Spinal cord (tissue), 10 donors: ENCODE results near the gene ZGLP1. TPM values are rescaled to one million over a fixed set of nuclear protein-coding genes. Genes with fewer than 3 reads are reported as not detected.
A peak's percentile ranks its signal among the peaks of the same experiment; 100 is the strongest.
"Not testable (repeated sequence)": the region's sequence is repeated elsewhere in the genome, so short reads cannot be mapped to it uniquely, and the experiment has no call there.

Experiments used
- DNase-seq, 6 donors: peaks; one replicate each; pipeline versions ENCODE4 v3.0.0 to v3.0.0-alpha.2; 2013 to 2015; ENCODE audit warnings: low spot score in 6 of 6, low read depth in 4 of 6
- H3K27ac ChIP-seq: one replicate; pipeline ENCODE4 v1.5.1; 2013; ENCODE audit warnings: low read depth, low read length, control low read depth
- H3K27me3 ChIP-seq: one replicate; pipeline ENCODE4 v1.6.1; 2013; ENCODE audit warnings: low read length; ENCODE audit not compliant: control insufficient read depth, insufficient read depth
- H3K36me3 ChIP-seq: one replicate; pipeline ENCODE4 v1.6.1; 2013; ENCODE audit warnings: low read length; ENCODE audit not compliant: control insufficient read depth, insufficient read depth
- H3K4me1 ChIP-seq: one replicate; pipeline ENCODE4 v1.6.1; 2013; ENCODE audit warnings: low read length; ENCODE audit not compliant: control insufficient read depth, insufficient read depth
- H3K4me3 ChIP-seq: one replicate; pipeline ENCODE4 v1.5.1; 2013; ENCODE audit warnings: low read depth, low read length, control low read depth
- H3K9me3 ChIP-seq: one replicate; pipeline ENCODE4 v1.6.1; 2013; ENCODE audit warnings: low read length; ENCODE audit not compliant: control insufficient read depth, insufficient read depth
- WGBS: methylation state at CpG from one replicate; pipeline ENCODE4 v1.1.5; 2013; ENCODE audit warnings: missing lambda C conversion rate; ENCODE audit not compliant: insufficient coverage; 5-methylcytosine and 5-hydroxymethylcytosine counted together
- polyA plus RNA-seq, 2 donors: library from polyadenylated mRNA; unstranded; fragments of 120-200 nt; gene quantifications; one replicate each; pipeline ENCODE4 v1.2.1, GENCODE V29; 2013; ENCODE audit not compliant: insufficient read length in 2 of 2
- total RNA-seq, 2 donors: library from RNA; depleted of rRNA in 1 of 2; stranded (reverse); fragments of 120-200 nt in 1 of 2; fragments of >200 nt in 1 of 2; gene quantifications; one replicate each; pipeline versions ENCODE4 v1.2.3 to v1.2.4, GENCODE V29; 2013 to 2014
- donor health status: healthy.

Gene ZGLP1
- total and polyA plus RNA-seq, 4 donors = 1.6 to 15.7 (median 10.3) TPM

DNA sequence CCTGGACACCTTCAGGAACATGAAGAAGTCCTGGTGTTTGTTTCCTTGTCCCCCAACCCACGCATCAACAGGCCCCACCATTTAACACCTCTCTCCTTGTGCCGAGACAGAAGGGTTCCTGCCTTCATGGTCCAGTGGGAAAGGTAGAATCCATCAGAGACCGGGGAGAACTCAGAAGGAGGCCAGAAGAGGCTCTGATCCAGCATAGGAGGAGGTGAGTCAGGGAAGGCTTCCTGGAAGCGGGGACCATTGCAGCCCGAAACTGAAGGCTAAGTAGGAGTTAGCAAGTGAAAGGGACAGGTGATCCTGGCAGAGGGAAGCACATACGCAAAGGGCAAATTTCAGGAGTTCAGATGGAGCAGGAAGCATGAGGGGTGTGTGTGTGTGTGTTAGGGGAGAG lies 29.3 kb upstream of the ZGLP1 start:
- no peaks in the 10 kb centered on the region for H3K27me3 ChIP-seq
- 87% methylated on average over 4 of the region's 6 CpGs for WGBS
- no peaks in the 10 kb centered on the region for H3K9me3 ChIP-seq
- peaks cover 20% of the 10 kb centered on the region for H3K4me1 ChIP-seq
- no peak overlapping the region for H3K4me3 ChIP-seq
- no peak for DNase-seq
- peaks cover 3% of the 10 kb centered on the region for H3K36me3 ChIP-seq
- no peak overlapping the region for H3K27ac ChIP-seq

DNA sequence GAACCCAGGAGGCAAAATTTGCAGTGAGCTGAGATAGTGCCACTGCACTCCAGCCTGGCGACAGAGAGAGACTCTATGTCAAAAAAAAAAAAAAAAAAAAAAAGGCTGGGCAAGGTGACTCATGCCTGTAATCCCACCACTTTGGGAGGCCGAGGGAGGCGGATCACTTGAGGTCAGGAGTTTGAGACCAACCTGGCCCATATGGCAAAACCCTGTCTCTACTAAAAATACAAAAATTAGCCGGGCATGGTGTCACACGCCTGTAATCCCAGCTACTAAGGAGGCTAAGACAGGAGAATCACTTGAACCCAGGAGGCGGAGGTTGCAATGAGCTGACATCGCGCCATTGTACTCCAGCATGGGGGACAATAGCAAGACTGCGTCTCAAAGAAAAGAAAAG lies 27.1 kb upstream of the ZGLP1 start:
- H3K4me1 ChIP-seq = peaks cover 34% of the 10 kb centered on the region
- not testable (repeated sequence) for H3K9me3 ChIP-seq, DNase-seq, H3K27me3 ChIP-seq, H3K36me3 ChIP-seq, H3K27ac ChIP-seq, H3K4me3 ChIP-seq
- WGBS = 94% methylated on average over 9 of the region's 9 CpGs

DNA sequence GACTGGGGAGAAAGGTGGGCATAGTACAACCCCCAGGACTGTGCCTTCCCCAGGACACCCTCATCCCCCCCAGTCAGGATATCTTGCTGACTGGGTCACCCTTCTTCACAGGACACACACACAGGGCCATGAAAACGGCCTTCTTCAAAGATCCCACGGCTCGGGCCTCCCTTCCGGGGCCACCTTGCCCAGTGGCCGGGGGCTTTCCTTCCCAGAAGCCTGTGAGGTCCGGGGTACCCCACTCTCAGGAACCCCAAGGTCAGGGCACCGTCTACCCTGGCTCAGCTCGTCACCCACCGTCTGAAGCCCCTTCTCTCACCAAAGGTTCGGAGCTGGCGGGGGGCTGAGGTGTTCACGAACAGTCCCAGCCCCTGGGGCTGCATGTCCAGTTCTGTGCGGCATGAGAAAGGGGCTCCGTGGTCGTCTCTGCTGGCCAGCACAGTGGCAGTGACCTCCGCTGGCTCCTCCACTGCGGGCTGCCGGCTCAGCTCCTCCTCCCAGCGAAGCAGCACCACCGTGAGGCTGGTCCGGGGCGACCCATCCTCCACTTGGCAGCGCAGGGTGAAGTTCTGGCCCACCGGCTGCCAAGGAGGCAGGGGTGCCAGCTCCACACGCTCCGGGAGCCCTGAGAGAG lies 25.9 kb upstream of the ZGLP1 start:
- no peak for DNase-seq
- H3K4me3 ChIP-seq = no peak overlapping the region

DNA sequence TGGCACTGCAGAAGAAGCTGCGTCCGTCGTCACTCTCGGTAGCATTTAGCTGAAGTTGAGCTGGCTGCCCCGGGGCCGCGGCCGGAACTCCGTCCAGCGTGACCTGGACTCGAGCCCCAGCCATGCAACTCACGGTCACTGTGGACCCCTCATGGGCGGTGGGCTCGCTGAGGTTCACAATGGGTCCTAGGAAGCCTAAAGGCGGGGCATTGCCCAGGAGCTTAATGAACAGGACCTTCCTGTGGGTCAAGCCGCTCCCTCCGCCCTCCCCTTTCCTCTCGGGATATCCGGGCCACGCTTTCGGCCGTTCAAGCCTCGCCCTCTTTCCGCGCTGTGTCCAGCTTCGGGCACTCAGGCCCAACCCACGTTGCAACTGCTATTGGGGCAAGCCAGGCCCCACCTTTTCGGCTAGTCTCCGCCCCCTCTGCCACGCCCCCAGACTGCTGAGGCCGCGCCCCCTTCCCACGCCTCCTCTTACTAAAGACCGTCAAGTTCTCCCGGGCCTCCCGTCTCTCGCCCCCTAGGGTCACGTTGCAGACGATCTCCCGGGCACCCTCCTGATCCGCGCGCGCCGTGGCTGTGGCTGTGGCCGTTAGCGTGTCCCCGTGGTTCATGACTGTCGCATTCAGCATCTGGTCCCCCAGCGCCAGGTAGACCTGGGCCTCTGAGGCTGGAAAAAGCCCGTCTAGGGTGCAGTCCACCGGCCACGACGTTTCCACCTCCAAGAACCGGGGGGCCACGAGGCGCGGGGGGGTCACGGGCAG lies 25.2 kb upstream of the ZGLP1 start:
- no peaks in the 10 kb centered on the region for H3K27me3 ChIP-seq
- peak in 4 of 6 donors; percentile 35 to 88 (median 62) for DNase-seq
- peak overlapping the region; percentile 99 for H3K4me3 ChIP-seq
- WGBS = 3% methylated on average over 59 of the region's 59 CpGs
- peak overlapping the region; percentile 67 for H3K27ac ChIP-seq
- peaks cover 19% of the 10 kb centered on the region for H3K36me3 ChIP-seq
- no peaks in the 10 kb centered on the region for H3K9me3 ChIP-seq
- H3K4me1 ChIP-seq = peaks cover 38% of the 10 kb centered on the region

More for the DNA sequence above, 25.9 kb upstream of the ZGLP1 start:
- Histone ChIP-seq H3K36me3 (peaks cover 12% of the 10 kb centered on the region), H3K9me3 (no peaks in the 10 kb centered on the region), H3K27ac (peak overlapping the region; percentile 15), H3K4me1 (peaks cover 38% of the 10 kb centered on the region), H3K27me3 (no peaks in the 10 kb centered on the region)
- 46% methylated on average over 23 of the region's 26 CpGs for WGBS

DNA sequence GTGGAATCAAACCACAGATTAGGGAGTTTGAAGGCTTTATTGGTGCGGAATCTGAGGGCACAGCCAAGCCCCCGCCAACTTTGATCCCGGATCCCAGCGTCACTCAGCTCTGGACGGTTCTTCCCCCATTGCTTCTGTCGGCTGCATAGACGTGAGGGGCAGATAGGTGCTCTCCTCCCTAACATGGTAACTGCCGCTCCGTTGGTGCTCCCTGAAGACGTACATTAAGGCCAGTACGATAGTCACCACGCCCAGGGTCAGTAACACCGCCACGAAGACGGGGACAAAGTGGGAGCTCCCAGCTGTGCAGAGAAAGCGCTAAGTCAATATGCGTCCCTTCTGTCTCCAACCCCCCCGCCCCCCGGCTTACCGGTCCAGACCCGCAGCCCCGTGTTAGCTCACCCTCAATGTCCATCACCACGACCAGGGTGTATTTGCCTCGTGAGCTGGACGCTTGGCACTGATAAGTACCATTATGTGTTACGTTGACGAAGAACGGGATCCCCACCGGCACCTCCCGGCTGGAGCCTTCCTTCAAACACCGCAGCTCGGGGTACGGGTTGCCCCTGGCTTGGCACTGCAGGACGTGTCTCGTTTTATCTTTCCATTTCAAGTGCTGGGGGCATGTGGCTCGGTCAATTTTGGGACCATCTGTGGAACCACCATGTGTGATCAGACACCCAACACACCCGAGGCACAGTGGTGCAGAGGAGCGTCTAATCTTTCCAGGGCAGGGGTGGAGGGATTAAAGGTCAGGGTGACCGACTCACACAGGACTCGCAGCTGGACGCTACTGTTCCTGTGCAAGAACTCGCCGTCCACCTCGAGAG lies 24.4 kb upstream of the ZGLP1 start:
- peaks cover 38% of the 10 kb centered on the region for H3K4me1 ChIP-seq
- H3K27me3 ChIP-seq = no peaks in the 10 kb centered on the region
- H3K27ac ChIP-seq = peak overlapping the region; percentile 99
- no peaks in the 10 kb centered on the region for H3K9me3 ChIP-seq
- H3K36me3 ChIP-seq = peaks cover 24% of the 10 kb centered on the region
- DNase-seq = no peak
- H3K4me3 ChIP-seq = peak overlapping the region; percentile 99
- 5% methylated on average over 43 of the region's 44 CpGs for WGBS

DNA sequence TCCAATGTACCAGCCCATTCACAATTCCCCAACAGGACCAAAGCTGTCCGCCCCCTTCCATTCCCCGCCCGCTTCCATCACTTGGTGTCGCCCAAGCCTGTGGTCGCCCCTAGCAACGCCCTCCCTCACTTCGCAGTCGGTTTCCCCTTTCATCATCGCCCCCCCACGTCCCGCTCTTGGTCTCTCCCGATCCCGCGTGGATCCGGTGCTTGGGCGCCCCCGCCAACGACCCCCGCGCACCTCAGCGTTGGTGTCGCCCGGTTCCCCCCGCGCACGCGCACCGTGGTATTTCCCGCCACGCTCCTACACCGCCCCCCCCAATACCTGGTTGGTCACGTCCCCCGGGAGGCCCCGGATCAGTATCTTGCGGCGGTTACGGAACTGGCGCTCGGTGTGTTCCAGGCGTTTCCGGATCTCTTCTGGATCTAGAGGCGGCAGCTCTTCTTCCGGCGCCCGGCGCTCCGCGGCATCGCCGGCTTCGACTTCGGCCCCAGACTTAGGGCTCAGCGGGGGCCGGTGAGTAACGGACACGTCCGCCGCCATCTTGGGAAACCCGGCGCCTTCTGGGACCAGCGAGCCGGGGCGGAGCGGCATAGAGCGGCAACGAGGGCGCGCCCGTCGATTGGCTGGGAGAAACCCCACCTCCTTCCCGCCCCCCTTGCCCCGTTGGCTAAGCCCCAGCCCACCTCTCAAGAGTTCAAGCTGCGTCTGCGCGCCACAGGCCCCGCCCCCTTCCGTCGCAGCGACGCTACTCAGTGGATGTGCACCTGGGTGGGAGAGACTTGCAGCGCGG lies 23.5 kb upstream of the ZGLP1 start, which contains the start of gene RAVER1:
Gene RAVER1 (minus strand): TSS at position 565 of the 793 bp plus-strand sequence. CDS start 22 bp downstream, at position 543.
- Histone ChIP-seq H3K36me3 (peaks cover 32% of the 10 kb centered on the region), H3K4me3 (peak within 1 kb of the TSS; percentile 99), H3K27ac (peak within 1 kb of the TSS; percentile 99), H3K9me3 (no peaks in the 10 kb centered on the region), H3K4me1 (peaks cover 38% of the 10 kb centered on the region), H3K27me3 (no peaks in the 10 kb centered on the region)
- under 1% methylated on average over 75 of the region's 82 CpGs for WGBS
- DNase-seq = peak; percentile 91 to 99 (median 97)

DNA sequence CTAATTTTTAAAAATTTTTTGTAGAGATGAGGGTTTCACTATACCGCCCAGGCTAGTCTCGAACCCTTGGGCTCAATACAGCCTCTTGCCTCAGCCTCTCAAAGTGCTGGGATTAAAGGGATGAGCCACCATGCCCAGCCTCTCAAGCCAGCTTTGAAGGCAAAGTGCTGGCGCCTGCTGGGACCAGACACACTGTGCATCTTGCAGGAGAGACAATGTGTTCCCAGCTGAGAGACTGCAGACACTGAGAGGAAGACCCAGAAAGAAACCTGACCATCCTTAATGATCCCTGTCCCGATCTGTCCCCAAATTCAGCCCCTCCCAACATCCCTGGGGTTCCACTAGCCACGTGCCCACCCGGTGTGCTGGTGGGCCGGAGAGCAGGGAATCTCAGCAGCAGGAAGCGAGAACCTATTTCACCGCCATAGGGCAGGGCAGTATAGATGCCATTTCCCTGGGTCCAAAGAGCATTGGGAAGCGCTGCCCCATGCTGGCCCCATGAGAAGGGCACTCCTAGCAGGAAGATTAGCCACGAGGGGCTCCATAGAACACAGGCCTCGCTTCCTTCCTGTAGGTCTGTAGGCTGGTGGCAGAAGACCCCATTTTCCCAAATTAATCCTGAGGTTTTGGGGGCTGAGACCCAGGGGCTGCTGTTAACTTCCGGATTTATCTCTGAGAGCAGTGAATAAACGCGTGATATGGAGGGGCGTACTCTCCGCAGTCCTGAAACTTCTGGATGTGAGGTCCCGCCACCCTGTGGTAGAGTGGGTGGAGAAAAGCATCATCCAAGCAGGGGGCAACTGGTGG lies 22.7 kb upstream of the ZGLP1 start:
- Histone ChIP-seq H3K27ac (peak overlapping the region; percentile 99), H3K4me1 (peaks cover 38% of the 10 kb centered on the region), H3K36me3 (peaks cover 40% of the 10 kb centered on the region), H3K27me3 (no peaks in the 10 kb centered on the region), H3K9me3 (no peaks in the 10 kb centered on the region), H3K4me3 (peak overlapping the region; percentile 99)
- WGBS = 31% methylated on average over 17 of the region's 18 CpGs
- DNase-seq = no peak

DNA sequence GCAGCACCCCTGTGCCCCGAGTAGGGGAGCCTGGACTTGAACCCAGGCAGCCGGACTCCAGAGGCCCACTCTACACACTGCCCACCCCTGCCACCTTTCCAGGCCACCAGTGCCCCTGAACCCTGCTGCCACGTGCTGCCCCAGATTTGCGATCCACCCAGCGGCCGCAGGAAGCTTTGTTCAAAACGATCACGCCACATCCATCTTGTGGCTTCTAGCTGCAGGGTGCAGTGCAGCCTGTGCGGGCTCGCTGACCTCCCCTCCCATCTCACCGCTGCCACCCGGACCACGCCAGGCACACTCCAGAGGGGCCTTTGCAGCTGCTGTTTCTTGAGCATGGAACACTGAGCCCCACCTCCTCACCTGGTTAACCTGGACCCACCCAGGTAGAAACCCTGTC lies 19.9 kb upstream of the ZGLP1 start:
- Histone ChIP-seq H3K36me3 (peaks cover 67% of the 10 kb centered on the region), H3K4me1 (peaks cover 25% of the 10 kb centered on the region), H3K27ac (no peak overlapping the region), H3K9me3 (no peaks in the 10 kb centered on the region), H3K4me3 (no peak overlapping the region), H3K27me3 (no peaks in the 10 kb centered on the region)
- 94% methylated on average over 13 of the region's 13 CpGs for WGBS
- DNase-seq = no peak
